LNCAP (cell line): Measurements from ENCODE around the gene AP3M1.

Experiments
- CTCF ChIP-seq: fragments of 450-650 bp; IDR thresholded peaks from 2 replicates; pipeline ENCODE4 v1.5.1; 2017; ENCODE audit warnings: mild to moderate bottlenecking

AP3M1 gene

GRCh38 chr10:74117738-74118137, 32.9 kb downstream of the AP3M1 start:
- no peak for TF ChIP-seq CTCF

GRCh38 chr10:74114041-74114448, 36.6 kb downstream of the AP3M1 start:
- no peak for TF ChIP-seq CTCF

- no peak for TF ChIP-seq CTCF
Measured at GRCh38 chr10:74113546-74113945, 37.1 kb downstream of the AP3M1 start.

GRCh38 chr10:74111799-74112198, 38.8 kb downstream of the AP3M1 start:
- TF ChIP-seq CTCF, result no peak

- no peak for TF ChIP-seq CTCF
Measured at GRCh38 chr10:74110120-74110519, 40.5 kb downstream of the AP3M1 start.

- no peak for TF ChIP-seq CTCF
Measured at GRCh38 chr10:74109452-74109851, 41.2 kb downstream of the AP3M1 start.

GRCh38 chr10:74107391-74107790, 43.2 kb downstream of the AP3M1 start:
- TF ChIP-seq CTCF, result no peak

GRCh38 chr10:74104996-74105395, 45.6 kb downstream of the AP3M1 start:
- no peak for TF ChIP-seq CTCF
